Mesenteric fat pad (tissue), 1 donor: ENCODE measurements around the gene TMPRSS9. TPM values are rescaled to one million over a fixed set of nuclear protein-coding genes. Genes with fewer than 3 reads are reported as not detected.

ENCODE experiments used
- DNase-seq: peaks from one replicate; pipeline ENCODE4 v3.0.0-alpha.2; 2020; ENCODE audit warnings: low spot score
- total RNA-seq: library from RNA; stranded (reverse); fragmentation: NEBNext Ultra II Directional; extraction: Animal tissue kit (Norgen Biotek cat#: 25700); gene quantifications from one replicate; pipeline ENCODE4 v1.2.1, GENCODE V29; 2021
- donor health status: DM: yes; HTN: yes; CAD: no.

Gene TMPRSS9
- total RNA-seq, 1 donor from 2014 or later = not detected

- no peak for DNase-seq
Observed at GRCh38 chr19:2432131-2432848, 72.2 kb downstream of the TMPRSS9 start.

- no peak for DNase-seq
Observed at GRCh38 chr19:2433854-2434253, 73.8 kb downstream of the TMPRSS9 start.

DNA sequence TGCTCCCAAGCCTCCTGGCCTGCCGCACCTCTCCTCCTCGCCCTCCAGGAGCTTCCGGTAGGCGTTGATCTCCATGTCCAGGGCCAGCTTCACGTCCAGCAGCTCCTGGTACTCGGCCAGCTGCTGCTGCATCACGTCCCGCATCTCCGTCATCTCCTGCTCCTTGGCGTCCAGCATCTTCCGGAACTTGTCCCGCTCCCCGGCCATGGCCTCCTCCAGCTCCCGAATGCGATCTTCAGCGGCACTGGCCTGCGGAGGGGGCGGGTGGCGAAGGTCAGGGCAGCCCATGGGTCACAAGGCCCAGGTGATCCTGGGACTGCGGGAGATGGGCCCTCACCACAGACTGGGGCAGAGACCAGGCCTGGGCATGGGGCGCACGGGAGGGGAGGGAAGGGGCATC lies 74.2 kb downstream of the TMPRSS9 start:
- no peak for DNase-seq

- DNase-seq = no peak
Observed at GRCh38 chr19:2434721-2435265, 74.7 kb downstream of the TMPRSS9 start.

GRCh38 chr19:2436384-2436783 lies 76.3 kb downstream of the TMPRSS9 start:
- DNase-seq = no peak

DNA sequence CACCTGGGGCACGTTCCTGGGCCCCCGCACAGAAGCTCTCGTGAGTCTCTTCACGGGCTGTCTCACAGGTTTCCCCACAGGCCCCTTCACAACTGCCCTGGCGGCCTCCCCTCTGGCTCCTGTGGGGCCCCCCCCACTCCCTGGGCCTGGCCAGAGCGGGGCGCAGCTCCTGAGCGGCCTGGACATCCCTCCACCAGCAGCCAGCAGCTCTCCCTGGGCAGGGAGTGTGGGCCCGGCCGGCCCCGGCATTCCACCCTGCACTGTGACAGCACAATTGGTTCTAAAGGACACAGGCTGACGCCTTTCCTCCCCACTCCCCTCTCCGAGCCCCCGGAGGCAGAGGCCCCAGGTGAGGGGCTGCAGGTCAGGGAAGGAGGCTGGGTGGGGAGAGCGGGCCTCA lies 76.9 kb downstream of the TMPRSS9 start:
- DNase-seq = no peak

DNA sequence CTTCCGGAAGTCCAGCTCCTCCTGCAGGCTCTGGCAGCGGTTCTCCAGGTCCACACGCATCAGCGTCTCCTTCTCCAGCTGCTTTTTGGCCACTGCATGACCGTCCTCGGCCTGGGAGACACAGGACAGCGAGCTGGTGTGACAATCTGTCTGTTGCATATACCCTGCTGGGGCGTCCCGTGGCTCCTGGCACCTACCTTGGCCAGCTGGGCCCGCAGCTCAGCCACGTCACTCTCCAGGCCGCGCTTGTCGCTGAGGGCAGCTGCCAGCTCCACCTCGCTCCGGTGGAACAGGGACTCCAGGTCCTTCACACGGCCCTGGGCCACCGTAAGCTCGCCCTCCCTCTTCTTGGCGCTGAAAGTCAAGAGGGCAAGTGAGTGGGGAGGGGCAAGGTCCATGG lies 78.1 kb downstream of the TMPRSS9 start:
- DNase-seq = no peak

DNA sequence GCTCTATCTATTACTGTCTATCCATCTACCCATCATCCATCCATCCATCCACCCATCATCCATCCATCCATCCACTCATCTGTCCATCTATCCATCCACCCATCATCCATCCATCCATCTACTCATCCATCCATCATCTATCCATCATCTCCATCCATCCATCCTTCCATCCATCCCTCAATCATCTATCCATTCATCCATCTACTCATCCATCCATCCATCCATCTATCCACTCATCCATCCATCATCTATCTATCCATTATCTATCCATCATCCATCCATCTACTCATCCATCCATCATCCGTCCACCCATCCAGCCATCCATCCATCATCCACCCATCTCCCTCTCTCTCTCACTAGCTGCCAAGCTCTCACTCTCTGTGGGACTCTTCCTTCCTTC lies 80.5 kb downstream of the TMPRSS9 start:
- DNase-seq = no peak

- no peak for DNase-seq
Observed at GRCh38 chr19:2441096-2441752, 81.2 kb downstream of the TMPRSS9 start.

GRCh38 chr19:2443116-2443784 lies 83.2 kb downstream of the TMPRSS9 start:
- DNase-seq = no peak

DNA sequence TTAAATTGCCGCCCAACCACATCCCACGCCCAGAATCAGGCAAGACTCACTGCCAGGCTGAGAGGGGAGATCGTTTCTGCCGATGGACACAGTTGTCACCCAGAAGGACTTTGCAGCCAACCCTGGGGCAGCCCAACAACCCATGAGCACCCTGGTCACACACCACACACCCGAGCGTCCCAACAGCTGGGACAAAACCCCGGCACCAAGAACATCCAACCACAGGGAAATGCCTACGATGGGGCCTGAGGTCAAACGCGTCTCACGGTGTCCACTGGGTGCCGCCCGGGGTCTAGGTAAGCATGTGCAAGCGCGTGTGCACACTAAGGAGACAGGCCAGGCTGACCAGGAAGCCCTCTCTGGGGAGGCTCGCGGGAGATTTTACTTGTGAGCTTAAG lies 83.7 kb downstream of the TMPRSS9 start:
- no peak for DNase-seq

- no peak for DNase-seq
Observed at GRCh38 chr19:2444251-2445002, 84.4 kb downstream of the TMPRSS9 start.

GRCh38 chr19:2446381-2446780 lies 86.3 kb downstream of the TMPRSS9 start:
- DNase-seq = no peak

DNA sequence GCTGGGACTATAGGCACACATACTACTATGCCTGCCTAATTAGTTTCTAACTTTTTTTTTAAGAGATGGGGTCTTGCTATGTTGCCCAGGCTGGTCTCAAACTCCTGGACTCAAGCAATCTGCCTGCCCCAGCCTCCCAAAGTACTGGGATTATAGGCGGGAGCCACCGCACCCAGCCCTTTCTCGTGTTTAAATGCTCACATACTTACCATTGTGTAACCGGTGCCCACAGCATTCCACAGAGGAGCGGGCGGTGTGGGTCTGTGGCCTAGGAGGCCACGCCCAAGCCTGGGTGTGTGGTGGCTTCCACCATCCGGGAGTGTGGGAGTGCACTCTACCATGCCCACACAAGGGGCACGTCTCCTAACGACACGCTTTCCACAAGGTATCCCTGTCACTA lies 89.0 kb downstream of the TMPRSS9 start:
- DNase-seq = no peak

- DNase-seq = no peak
Observed at GRCh38 chr19:2451138-2451537, 91.1 kb downstream of the TMPRSS9 start.

GRCh38 chr19:2451741-2452140 lies 91.7 kb downstream of the TMPRSS9 start:
- no peak for DNase-seq

GRCh38 chr19:2453431-2454025 lies 93.5 kb downstream of the TMPRSS9 start:
- DNase-seq = no peak

GRCh38 chr19:2454199-2454961 lies 94.3 kb downstream of the TMPRSS9 start:
- no peak for DNase-seq

GRCh38 chr19:2454962-2455850 lies 95.1 kb downstream of the TMPRSS9 start:
- DNase-seq = no peak
